ENCODE results near the gene SAMD14. TPM values are rescaled to one million over a fixed set of nuclear protein-coding genes. Genes with fewer than 3 reads are reported as not detected.
A peak's percentile ranks its signal among the peaks of the same experiment; 100 is the strongest.

Gene SAMD14
- polyA plus RNA-seq, 1 experiment: 3.5 TPM

DNA sequence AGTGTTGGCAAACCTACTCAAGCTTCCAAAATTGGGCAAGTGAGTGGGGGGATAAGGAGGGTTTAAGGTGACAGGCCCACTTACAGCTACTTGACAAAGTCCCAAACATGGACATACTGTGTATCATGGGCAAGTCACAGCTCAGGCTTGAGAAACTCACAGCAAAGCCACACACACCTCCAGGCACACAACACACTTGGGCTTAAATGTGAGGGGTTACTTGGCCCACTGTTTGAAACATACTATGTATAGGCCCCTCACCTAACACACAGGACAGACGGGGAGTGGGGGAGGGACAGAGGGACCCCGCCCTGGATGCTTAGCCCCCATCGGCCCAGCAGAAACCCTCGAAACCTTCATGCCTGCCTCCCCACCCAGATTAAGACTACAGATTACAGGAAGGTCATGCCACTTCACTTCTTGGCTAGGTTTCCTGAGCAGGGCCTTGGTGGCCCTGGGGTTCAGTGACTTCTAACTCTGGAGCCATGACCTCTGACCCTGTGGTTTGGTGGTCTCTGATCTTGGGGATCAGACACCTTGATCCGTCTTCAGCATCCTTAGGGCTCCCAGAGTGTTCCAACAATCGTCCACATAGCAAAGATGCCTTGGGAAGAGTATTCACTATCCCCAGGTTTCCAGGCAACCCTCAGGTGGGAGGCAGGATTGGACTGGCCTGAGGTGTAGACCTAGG lies 2.3 kb upstream of the SAMD14 start:
- TF ChIP-seq, protein P1, sequence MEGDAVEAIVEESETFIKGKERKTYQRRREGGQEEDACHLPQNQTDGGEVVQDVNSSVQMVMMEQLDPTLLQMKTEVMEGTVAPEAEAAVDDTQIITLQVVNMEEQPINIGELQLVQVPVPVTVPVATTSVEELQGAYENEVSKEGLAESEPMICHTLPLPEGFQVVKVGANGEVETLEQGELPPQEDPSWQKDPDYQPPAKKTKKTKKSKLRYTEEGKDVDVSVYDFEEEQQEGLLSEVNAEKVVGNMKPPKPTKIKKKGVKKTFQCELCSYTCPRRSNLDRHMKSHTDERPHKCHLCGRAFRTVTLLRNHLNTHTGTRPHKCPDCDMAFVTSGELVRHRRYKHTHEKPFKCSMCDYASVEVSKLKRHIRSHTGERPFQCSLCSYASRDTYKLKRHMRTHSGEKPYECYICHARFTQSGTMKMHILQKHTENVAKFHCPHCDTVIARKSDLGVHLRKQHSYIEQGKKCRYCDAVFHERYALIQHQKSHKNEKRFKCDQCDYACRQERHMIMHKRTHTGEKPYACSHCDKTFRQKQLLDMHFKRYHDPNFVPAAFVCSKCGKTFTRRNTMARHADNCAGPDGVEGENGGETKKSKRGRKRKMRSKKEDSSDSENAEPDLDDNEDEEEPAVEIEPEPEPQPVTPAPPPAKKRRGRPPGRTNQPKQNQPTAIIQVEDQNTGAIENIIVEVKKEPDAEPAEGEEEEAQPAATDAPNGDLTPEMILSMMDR (IDR thresholded peaks at IDR 0.05; ENCODE audit: low read depth, low read length): no peak
- Histone ChIP-seq H3K4me3 (ENCODE audit: low read depth, low read length) (no peak overlapping the region), H3K27ac (ENCODE audit: low read depth, low read length) (no peak overlapping the region), H3K27me3 (ENCODE audit: control insufficient read depth, insufficient read depth, low read length) (no peaks in the 10 kb centered on the region), H3K9me3 (ENCODE audit: control insufficient read depth, insufficient read depth, low read length) (no peaks in the 10 kb centered on the region; the same call in 1 of the 2 replicates)
- CTCF ChIA-PET: interaction anchor here (1.1 to 2.1 kb wide), 4 partner anchors 16 to 38 kb away, joined by 3 to 8 read pairs (median 4); partner anchors contain the start of gene PDK2
- no peak for DNase-seq (ENCODE audit: low read depth, low spot score)
- POLR2A ChIA-PET: interaction anchor here (1.1 to 1.2 kb wide), 2 partner anchors 8 to 20 kb away, joined by 3 to 6 read pairs; no protein-coding TSS in a partner anchor

- CTCF ChIA-PET: interaction anchor here (0.6 to 1.1 kb wide), 3 partner anchors 8 to 37 kb away, joined by 3 to 5 read pairs (median 4); no protein-coding TSS in a partner anchor
- TF ChIP-seq, protein P1 (IDR thresholded peaks at IDR 0.05; ENCODE audit: low read depth, low read length): no peak
- Histone ChIP-seq H3K9me3 (ENCODE audit: control insufficient read depth, insufficient read depth, low read length) (no peaks in the 10 kb centered on the region; the same call in 1 of the 2 replicates), H3K27ac (ENCODE audit: low read depth, low read length) (no peak overlapping the region), H3K27me3 (ENCODE audit: control insufficient read depth, insufficient read depth, low read length) (no peaks in the 10 kb centered on the region), H3K4me3 (ENCODE audit: low read depth, low read length) (peak overlapping the region; percentile 67)
- POLR2A ChIA-PET: interaction anchor here (0.7 to 0.8 kb wide), 3 partner anchors 17 to 422 kb away, joined by 3 to 10 read pairs (median 4); no protein-coding TSS in a partner anchor
- DNase-seq (ENCODE audit: low read depth, low spot score): no peak
Observed at GRCh38 chr17:50130559-50131305, 772 bp upstream of the SAMD14 start.

DNA sequence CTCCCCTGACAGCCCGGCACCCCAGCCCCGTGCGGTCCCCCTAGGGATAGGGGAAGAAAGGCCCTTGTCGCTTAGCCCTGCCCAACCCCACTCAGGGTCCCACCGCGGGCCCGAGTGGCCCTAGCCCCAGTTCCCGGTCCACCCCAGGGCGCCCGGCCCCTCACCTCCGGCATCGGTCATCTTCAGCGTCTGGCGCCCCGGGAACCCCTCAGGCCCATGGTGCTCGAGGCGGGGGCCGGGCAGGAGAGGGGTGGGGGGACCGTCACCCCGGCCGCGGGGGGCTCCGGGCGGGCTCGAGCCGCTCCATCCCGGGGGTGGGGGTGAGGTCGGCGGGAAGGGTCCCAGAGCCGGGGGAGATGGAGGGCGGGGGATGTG lies 620 bp downstream of the SAMD14 start:
- H3K4me3 ChIP-seq (ENCODE audit: low read depth, low read length): peak overlapping the region; percentile 67
- no peak for DNase-seq (ENCODE audit: low read depth, low spot score)
- no peaks in the 10 kb centered on the region; the same call in 1 of the 2 replicates for H3K9me3 ChIP-seq (ENCODE audit: control insufficient read depth, insufficient read depth, low read length)
- CTCF ChIA-PET: interaction anchor here (0.6 kb wide), 2 partner anchors 13 to 236 kb away, joined by 3 read pairs; no protein-coding TSS in a partner anchor
- no peaks in the 10 kb centered on the region for H3K27me3 ChIP-seq (ENCODE audit: control insufficient read depth, insufficient read depth, low read length)
- POLR2A ChIA-PET: interaction anchor here (0.6 kb wide), 2 partner anchors 28 to 168 kb away, joined by 3 to 7 read pairs; no protein-coding TSS in a partner anchor
- TF ChIP-seq, protein P1 (IDR thresholded peaks at IDR 0.05; ENCODE audit: low read depth, low read length): no peak
- H3K27ac ChIP-seq (ENCODE audit: low read depth, low read length): no peak overlapping the region

DNA sequence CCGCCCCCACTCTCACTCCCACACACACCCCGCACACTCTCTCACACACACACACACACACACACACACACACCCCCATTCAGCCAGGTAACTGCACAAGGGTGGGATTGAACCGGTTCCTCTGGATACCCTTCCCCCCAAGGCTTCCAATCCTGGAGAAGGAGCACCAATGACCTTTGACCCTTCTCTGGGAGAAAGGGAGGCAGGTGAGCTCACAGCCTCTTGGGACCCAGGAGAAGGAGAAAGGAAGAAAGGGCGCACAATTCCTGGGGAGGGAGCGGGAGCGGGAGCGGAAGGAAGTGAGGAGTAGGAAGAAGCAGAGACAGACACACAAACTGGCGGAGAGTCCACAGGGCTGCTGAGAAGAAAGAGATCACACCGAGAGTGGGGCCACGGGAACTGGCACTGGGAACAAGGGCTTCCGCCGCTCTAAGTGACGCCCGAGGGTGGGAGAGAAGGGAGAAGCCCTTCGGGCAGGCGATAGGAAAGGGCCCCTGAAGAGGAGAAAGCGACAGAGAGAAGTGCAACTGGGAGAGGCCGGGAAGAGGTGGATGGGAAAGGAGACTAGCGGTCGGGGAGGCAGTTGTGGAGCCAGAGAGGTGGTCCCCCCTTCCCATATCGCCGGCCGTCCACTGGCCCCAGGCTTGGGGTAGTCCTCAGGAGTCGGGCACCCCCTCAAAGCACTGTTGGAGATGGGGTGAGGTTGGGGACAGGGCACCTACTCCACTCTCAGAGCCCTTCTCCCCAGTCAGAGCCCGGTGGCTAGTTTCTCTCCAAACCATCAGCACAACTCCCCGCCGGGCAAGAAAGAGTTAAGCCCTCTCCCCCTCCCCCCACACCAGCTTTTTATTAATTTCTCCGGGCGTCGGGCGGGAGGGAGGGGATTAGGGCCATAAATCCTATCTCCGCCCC lies 1.3 kb downstream of the SAMD14 start:
- Histone ChIP-seq H3K27ac (ENCODE audit: low read depth, low read length) (peak overlapping the region; percentile 52), H3K4me3 (ENCODE audit: low read depth, low read length) (peak overlapping the region; percentile 67), H3K9me3 (ENCODE audit: control insufficient read depth, insufficient read depth, low read length) (no peaks in the 10 kb centered on the region; the same call in 1 of the 2 replicates), H3K27me3 (ENCODE audit: control insufficient read depth, insufficient read depth, low read length) (no peaks in the 10 kb centered on the region)
- ChIA-PET CTCF (interaction anchor here (0.6 kb wide), 2 partner anchors 12 to 237 kb away, joined by 3 read pairs; no protein-coding TSS in a partner anchor), POLR2A (no interaction called here)
- TF ChIP-seq, protein P1 (IDR thresholded peaks at IDR 0.05; ENCODE audit: low read depth, low read length): no peak
- no peak for DNase-seq (ENCODE audit: low read depth, low spot score)

Data from AG04450 (cell line).